Measurements from ENCODE around the gene SIRPA. TPM values are rescaled to one million over a fixed set of nuclear protein-coding genes. Genes with fewer than 3 reads are reported as not detected.
"Not testable (repeated sequence)": the region's sequence is repeated elsewhere in the genome, so short reads cannot be mapped to it uniquely, and the experiment has no call there.

SIRPA gene
- total RNA-seq, 2 donors from 2014 or later: 5.1 to 6.3 TPM

GRCh38 chr20:1918491-1919165, 23.4 kb downstream of the SIRPA start:
- no peak overlapping the region for H3K9ac ChIP-seq (ENCODE audit: extremely low read depth, low read length, poor library complexity, severe bottlenecking)
- H3K9me3 ChIP-seq (ENCODE audit: control insufficient read depth, low read length): no peaks in the 10 kb centered on the region
- Mint-ChIP-seq H3K36me3 (ENCODE audit: low read depth) (peaks cover 3% of the 10 kb centered on the region), H3K9me3 (no peaks in the 10 kb centered on the region), H3K27me3 (ENCODE audit: insufficient read depth) (no peaks in the 10 kb centered on the region), H3K4me3 (no peak overlapping the region), H3K27ac (no peak overlapping the region), H3K4me1 (peaks cover 10% of the 10 kb centered on the region)
- H3K36me3 ChIP-seq (ENCODE audit: control insufficient read depth, insufficient read depth, low read length): no peaks in the 10 kb centered on the region
- TF ChIP-seq CTCF (conservative IDR thresholded peaks at IDR 0.05): no peak
- WGBS, 2 experiments (ENCODE audit: insufficient coverage in 1 of 2, insufficient read length in 1 of 2): 90 to 92% methylated on average over 9 to 12 of the region's 12 CpGs
- H3K4me1 ChIP-seq (ENCODE audit: control insufficient read depth, insufficient read depth, low read length): no peaks in the 10 kb centered on the region
- H3K27me3 ChIP-seq (ENCODE audit: control insufficient read depth, insufficient read depth, low read length, poor library complexity, severe bottlenecking): no peaks in the 10 kb centered on the region
- H3K4me3 ChIP-seq (ENCODE audit: low read length): no peak overlapping the region
- H3K27ac ChIP-seq (ENCODE audit: low read depth, low read length): no peak overlapping the region
- DNase-seq: no peak

DNA sequence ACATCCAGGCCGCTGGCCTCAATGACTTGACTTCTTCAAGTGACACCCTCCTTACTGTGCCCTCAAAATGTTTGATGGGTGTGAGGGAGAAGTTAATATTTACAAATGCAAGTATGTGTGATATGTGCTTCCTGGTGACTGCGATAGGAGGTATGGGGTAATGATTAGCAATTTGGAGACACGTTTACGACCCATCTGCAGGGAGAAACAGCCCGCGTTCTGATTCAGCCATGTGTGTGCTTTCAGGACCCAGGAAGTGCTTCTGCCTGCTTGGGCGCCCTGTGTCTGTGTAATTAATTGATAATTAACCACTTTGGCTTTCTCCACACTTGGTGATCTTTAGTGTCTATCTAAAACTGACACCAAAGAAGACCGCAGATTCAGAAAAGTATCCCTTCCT, 25.0 kb downstream of the SIRPA start:
- H3K4me3 ChIP-seq (ENCODE audit: low read length): no peak overlapping the region
- no peak overlapping the region for H3K27ac ChIP-seq (ENCODE audit: low read depth, low read length)

DNA sequence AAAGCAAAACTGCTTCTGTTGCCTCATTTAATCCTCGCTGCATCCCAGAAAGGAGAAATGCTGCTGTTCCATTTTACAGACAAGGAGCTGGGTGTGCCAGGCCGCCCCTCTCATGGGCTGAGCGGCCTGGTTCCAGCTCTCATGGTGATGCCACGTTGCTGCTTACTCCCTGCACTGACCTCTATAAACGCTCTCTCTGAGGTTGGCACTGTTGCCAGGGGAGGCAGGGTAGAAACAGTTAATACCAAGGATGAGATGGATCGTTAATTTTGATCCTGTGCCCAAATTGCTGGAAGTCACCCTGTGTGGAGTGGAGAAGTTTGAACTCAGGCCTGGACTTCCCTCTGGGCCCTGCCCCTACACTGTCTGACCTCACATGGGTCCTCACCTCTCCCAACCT, 25.6 kb downstream of the SIRPA start:
- Histone ChIP-seq H3K27ac (ENCODE audit: low read depth, low read length) (no peak overlapping the region), H3K4me3 (ENCODE audit: low read length) (no peak overlapping the region), H3K27me3 (ENCODE audit: control insufficient read depth, insufficient read depth, low read length, poor library complexity, severe bottlenecking) (no peaks in the 10 kb centered on the region), H3K36me3 (ENCODE audit: control insufficient read depth, insufficient read depth, low read length) (no peaks in the 10 kb centered on the region), H3K4me1 (ENCODE audit: control insufficient read depth, insufficient read depth, low read length) (no peaks in the 10 kb centered on the region), H3K9me3 (ENCODE audit: control insufficient read depth, low read length) (no peaks in the 10 kb centered on the region), H3K9ac (ENCODE audit: extremely low read depth, low read length, poor library complexity, severe bottlenecking) (no peak overlapping the region)
- no peak for TF ChIP-seq CTCF (conservative IDR thresholded peaks at IDR 0.05)
- Mint-ChIP-seq H3K36me3 (ENCODE audit: low read depth) (peaks cover 3% of the 10 kb centered on the region), H3K27me3 (ENCODE audit: insufficient read depth) (no peaks in the 10 kb centered on the region), H3K27ac (no peak overlapping the region), H3K4me3 (no peak overlapping the region), H3K9me3 (no peaks in the 10 kb centered on the region), H3K4me1 (peaks cover 10% of the 10 kb centered on the region)
- 94 to 96% methylated on average over 6 of the region's 6 CpGs for WGBS, 2 experiments (ENCODE audit: insufficient coverage in 1 of 2, insufficient read length in 1 of 2)
- no peak for DNase-seq

More for the DNA sequence above, 25.0 kb downstream of the SIRPA start:
- peaks cover 3% of the 10 kb centered on the region for H3K36me3 Mint-ChIP-seq (ENCODE audit: low read depth)
- no peaks in the 10 kb centered on the region for H3K27me3 Mint-ChIP-seq (ENCODE audit: insufficient read depth)
- TF ChIP-seq CTCF (conservative IDR thresholded peaks at IDR 0.05): no peak
- no peaks in the 10 kb centered on the region for H3K27me3 ChIP-seq (ENCODE audit: control insufficient read depth, insufficient read depth, low read length, poor library complexity, severe bottlenecking)
- H3K9ac ChIP-seq (ENCODE audit: extremely low read depth, low read length, poor library complexity, severe bottlenecking): no peak overlapping the region
- DNase-seq: no peak
- H3K4me1 ChIP-seq (ENCODE audit: control insufficient read depth, insufficient read depth, low read length): no peaks in the 10 kb centered on the region
- H3K36me3 ChIP-seq (ENCODE audit: control insufficient read depth, insufficient read depth, low read length): no peaks in the 10 kb centered on the region
- no peaks in the 10 kb centered on the region for H3K9me3 ChIP-seq (ENCODE audit: control insufficient read depth, low read length)
- peaks cover 10% of the 10 kb centered on the region for H3K4me1 Mint-ChIP-seq
- 90 to 92% methylated on average over 2 to 8 of the region's 8 CpGs for WGBS, 2 experiments (ENCODE audit: insufficient coverage in 1 of 2, insufficient read length in 1 of 2)
- H3K9me3 Mint-ChIP-seq: no peaks in the 10 kb centered on the region
- no peak overlapping the region for H3K4me3 Mint-ChIP-seq
- H3K27ac Mint-ChIP-seq: no peak overlapping the region

GRCh38 chr20:1921985-1922384, 26.8 kb downstream of the SIRPA start:
- H3K36me3 Mint-ChIP-seq (ENCODE audit: low read depth); H3K27me3 ChIP-seq (ENCODE audit: control insufficient read depth, insufficient read depth, low read length, poor library complexity, severe bottlenecking); H3K4me3 ChIP-seq (ENCODE audit: low read length); H3K27ac Mint-ChIP-seq; H3K27me3 Mint-ChIP-seq (ENCODE audit: insufficient read depth); H3K36me3 ChIP-seq (ENCODE audit: control insufficient read depth, insufficient read depth, low read length); H3K4me1 ChIP-seq (ENCODE audit: control insufficient read depth, insufficient read depth, low read length); H3K4me1 Mint-ChIP-seq; DNase-seq; H3K9ac ChIP-seq (ENCODE audit: extremely low read depth, low read length, poor library complexity, severe bottlenecking); H3K27ac ChIP-seq (ENCODE audit: low read depth, low read length); H3K9me3 ChIP-seq (ENCODE audit: control insufficient read depth, low read length); H3K4me3 Mint-ChIP-seq; H3K9me3 Mint-ChIP-seq: not testable (repeated sequence)
- WGBS, 2 experiments (ENCODE audit: insufficient coverage in 1 of 2, insufficient read length in 1 of 2): 75% methylated on average over 3 of the region's 4 CpGs; no CpG with 5 or more reads in 1 of the 2 experiments

Data from endodermal cell (in vitro differentiated cells).